Measurements from ENCODE around the gene SKP1. TPM values are rescaled to one million over a fixed set of nuclear protein-coding genes. Genes with fewer than 3 reads are reported as not detected.

SKP1 gene
- total and polyA plus RNA-seq, 10 of the 15 experiments (the other 5 are each of a cell fraction or from before 2014, with no cell fraction given): 100 to 1,686 (median 519) TPM

DNA sequence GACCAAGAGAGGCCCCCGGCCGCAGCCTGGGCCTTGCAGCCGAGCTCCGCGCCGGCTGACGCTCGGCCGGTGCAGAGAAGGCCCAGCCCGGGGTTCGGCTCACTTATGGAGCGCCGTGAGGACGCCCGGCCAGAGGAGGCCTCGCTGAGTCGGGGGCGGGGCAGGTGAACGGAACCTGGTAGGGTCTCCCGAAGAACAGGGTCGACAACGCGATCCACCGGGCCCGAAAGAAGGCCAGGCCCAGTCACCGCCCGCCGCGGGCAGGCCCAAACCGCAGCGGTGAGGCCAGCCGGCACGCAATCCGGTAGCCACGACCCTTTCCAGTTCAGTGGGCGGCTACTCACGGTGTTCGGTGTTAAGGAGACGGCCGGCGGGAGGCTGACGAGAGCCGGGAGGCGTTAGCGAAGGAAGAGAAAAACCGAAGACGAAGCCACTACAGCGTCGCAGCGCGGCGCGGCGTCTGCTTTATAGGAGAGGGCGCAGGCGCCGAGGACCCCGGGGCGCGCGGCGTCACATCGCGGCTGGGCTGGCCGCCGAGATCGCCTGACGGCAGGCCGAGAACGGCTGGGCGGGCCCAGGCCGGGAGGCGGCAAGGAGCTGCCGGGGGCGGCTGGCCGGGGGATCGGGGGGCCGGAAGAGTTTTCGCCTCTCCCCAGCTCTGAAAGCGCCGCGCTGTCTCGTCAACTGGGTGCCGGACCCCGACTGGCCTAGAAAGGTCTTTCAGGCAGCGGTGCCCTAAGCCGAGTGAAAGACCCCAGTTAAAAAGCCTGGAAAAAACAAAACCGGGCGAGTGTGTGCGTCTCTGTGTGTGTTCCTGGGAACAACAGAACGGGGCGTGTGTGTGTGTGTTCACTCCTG is at the start of gene SKP1 (continued):
- TF ChIP-seq, protein P1, sequence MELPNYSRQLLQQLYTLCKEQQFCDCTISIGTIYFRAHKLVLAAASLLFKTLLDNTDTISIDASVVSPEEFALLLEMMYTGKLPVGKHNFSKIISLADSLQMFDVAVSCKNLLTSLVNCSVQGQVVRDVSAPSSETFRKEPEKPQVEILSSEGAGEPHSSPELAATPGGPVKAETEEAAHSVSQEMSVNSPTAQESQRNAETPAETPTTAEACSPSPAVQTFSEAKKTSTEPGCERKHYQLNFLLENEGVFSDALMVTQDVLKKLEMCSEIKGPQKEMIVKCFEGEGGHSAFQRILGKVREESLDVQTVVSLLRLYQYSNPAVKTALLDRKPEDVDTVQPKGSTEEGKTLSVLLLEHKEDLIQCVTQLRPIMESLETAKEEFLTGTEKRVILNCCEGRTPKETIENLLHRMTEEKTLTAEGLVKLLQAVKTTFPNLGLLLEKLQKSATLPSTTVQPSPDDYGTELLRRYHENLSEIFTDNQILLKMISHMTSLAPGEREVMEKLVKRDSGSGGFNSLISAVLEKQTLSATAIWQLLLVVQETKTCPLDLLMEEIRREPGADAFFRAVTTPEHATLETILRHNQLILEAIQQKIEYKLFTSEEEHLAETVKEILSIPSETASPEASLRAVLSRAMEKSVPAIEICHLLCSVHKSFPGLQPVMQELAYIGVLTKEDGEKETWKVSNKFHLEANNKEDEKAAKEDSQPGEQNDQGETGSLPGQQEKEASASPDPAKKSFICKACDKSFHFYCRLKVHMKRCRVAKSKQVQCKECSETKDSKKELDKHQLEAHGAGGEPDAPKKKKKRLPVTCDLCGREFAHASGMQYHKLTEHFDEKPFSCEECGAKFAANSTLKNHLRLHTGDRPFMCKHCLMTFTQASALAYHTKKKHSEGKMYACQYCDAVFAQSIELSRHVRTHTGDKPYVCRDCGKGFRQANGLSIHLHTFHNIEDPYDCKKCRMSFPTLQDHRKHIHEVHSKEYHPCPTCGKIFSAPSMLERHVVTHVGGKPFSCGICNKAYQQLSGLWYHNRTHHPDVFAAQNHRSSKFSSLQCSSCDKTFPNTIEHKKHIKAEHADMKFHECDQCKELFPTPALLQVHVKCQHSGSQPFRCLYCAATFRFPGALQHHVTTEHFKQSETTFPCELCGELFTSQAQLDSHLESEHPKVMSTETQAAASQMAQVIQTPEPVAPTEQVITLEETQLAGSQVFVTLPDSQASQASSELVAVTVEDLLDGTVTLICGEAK (IDR thresholded peaks at IDR 0.05; ENCODE audit: borderline replicate concordance): no peak
- TF ChIP-seq SMAD5 (IDR thresholded peaks at IDR 0.05; ENCODE audit: low read depth) (peak; percentile 98), SMARCA5 (IDR thresholded peaks at IDR 0.05) (no peak), DPF2 (IDR thresholded peaks at IDR 0.05) (peak; percentile 70; the same call in 1 of the 2 replicates), IKZF2 (IDR thresholded peaks at IDR 0.05) (peak; percentile 2 to 27; a peak in 1 of 4 replicates), POLR2A (IDR thresholded peaks at IDR 0.05; ENCODE audit: low read depth, low read length) (peak; percentile 100), YY1 (IDR thresholded peaks at IDR 0.05; ENCODE audit: low read depth, low read length) (peak; percentile 84; the same call in 1 of the 2 replicates), HDAC6 (IDR thresholded peaks at IDR 0.05; ENCODE audit: unreplicated experiment) (peak; percentile 94), JUND (IDR thresholded peaks at IDR 0.05; ENCODE audit: low read depth, low read length) (no peak), RUNX3 (IDR thresholded peaks at IDR 0.05; ENCODE audit: low read length) (peak; percentile 71), CHD2 (IDR thresholded peaks at IDR 0.05; ENCODE audit: borderline replicate concordance, low read depth, low read length) (no peak), ZNF274 (IDR thresholded peaks at IDR 0.05; ENCODE audit: insufficient read depth, insufficient read length) (no peak), PML (IDR thresholded peaks at IDR 0.05; ENCODE audit: low read length) (peak; percentile 98), BCL11A (IDR thresholded peaks at IDR 0.05; ENCODE audit: low read depth, low read length) (no peak), SIX5 (IDR thresholded peaks at IDR 0.05; ENCODE audit: low read depth, low read length, severe bottlenecking) (no peak), RBBP5 (conservative IDR thresholded peaks at IDR 0.05) (no peak), NFXL1 (IDR thresholded peaks at IDR 0.05; ENCODE audit: borderline replicate concordance) (no peak), TCF7 (IDR thresholded peaks at IDR 0.05; ENCODE audit: borderline replicate concordance) (no peak)
- TF ChIP-seq, protein P2, sequence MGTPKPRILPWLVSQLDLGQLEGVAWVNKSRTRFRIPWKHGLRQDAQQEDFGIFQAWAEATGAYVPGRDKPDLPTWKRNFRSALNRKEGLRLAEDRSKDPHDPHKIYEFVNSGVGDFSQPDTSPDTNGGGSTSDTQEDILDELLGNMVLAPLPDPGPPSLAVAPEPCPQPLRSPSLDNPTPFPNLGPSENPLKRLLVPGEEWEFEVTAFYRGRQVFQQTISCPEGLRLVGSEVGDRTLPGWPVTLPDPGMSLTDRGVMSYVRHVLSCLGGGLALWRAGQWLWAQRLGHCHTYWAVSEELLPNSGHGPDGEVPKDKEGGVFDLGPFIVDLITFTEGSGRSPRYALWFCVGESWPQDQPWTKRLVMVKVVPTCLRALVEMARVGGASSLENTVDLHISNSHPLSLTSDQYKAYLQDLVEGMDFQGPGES (IDR thresholded peaks at IDR 0.05): no peak
- TF ChIP-seq, protein P3, sequence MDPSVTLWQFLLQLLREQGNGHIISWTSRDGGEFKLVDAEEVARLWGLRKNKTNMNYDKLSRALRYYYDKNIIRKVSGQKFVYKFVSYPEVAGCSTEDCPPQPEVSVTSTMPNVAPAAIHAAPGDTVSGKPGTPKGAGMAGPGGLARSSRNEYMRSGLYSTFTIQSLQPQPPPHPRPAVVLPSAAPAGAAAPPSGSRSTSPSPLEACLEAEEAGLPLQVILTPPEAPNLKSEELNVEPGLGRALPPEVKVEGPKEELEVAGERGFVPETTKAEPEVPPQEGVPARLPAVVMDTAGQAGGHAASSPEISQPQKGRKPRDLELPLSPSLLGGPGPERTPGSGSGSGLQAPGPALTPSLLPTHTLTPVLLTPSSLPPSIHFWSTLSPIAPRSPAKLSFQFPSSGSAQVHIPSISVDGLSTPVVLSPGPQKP (IDR thresholded peaks at IDR 0.05; ENCODE audit: low read depth, low read length): no peak
- TF ChIP-seq, protein P4, sequence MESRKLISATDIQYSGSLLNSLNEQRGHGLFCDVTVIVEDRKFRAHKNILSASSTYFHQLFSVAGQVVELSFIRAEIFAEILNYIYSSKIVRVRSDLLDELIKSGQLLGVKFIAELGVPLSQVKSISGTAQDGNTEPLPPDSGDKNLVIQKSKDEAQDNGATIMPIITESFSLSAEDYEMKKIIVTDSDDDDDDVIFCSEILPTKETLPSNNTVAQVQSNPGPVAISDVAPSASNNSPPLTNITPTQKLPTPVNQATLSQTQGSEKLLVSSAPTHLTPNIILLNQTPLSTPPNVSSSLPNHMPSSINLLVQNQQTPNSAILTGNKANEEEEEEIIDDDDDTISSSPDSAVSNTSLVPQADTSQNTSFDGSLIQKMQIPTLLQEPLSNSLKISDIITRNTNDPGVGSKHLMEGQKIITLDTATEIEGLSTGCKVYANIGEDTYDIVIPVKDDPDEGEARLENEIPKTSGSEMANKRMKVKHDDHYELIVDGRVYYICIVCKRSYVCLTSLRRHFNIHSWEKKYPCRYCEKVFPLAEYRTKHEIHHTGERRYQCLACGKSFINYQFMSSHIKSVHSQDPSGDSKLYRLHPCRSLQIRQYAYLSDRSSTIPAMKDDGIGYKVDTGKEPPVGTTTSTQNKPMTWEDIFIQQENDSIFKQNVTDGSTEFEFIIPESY (IDR thresholded peaks at IDR 0.05): no peak
- TF ChIP-seq, protein P5, sequence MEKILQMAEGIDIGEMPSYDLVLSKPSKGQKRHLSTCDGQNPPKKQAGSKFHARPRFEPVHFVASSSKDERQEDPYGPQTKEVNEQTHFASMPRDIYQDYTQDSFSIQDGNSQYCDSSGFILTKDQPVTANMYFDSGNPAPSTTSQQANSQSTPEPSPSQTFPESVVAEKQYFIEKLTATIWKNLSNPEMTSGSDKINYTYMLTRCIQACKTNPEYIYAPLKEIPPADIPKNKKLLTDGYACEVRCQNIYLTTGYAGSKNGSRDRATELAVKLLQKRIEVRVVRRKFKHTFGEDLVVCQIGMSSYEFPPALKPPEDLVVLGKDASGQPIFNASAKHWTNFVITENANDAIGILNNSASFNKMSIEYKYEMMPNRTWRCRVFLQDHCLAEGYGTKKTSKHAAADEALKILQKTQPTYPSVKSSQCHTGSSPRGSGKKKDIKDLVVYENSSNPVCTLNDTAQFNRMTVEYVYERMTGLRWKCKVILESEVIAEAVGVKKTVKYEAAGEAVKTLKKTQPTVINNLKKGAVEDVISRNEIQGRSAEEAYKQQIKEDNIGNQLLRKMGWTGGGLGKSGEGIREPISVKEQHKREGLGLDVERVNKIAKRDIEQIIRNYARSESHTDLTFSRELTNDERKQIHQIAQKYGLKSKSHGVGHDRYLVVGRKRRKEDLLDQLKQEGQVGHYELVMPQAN (conservative IDR thresholded peaks at IDR 0.05): peak; percentile 94

Measured in GM12878 (cell line).